HL-60 (cell line): Measurements from ENCODE around the gene VAV2.

Source experiments
- DNase-seq, 2 experiments: peaks; one replicate each; pipeline ENCODE4 v3.0.0-alpha.2; 2010 to 2020; ENCODE audit warnings: low read depth in 1 of 2, low spot score in 1 of 2
- H3K27ac ChIP-seq: fragments of 250-450 bp; sonication (Bioruptor Pico); replicated peaks from 2 replicates; pipeline ENCODE4 v1.5.1; 2020; ENCODE audit warnings: mild to moderate bottlenecking, moderate library complexity
- H3K27me3 ChIP-seq: fragments of 250-450 bp; sonication (Bioruptor Pico); 2 replicates; pipeline ENCODE4 v1.5.1; 2021; ENCODE audit warnings: mild to moderate bottlenecking, moderate library complexity; ENCODE audit not compliant: insufficient read depth, poor library complexity, severe bottlenecking
- H3K4me3 ChIP-seq: replicated peaks from 2 replicates; pipeline ENCODE4 v1.5.1; 2011; ENCODE audit warnings: mild to moderate bottlenecking, control low read depth, low read length; ENCODE audit not compliant: insufficient read depth
- CTCF ChIP-seq: IDR thresholded peaks from one replicate; pipeline ENCODE4 v1.5.1; 2011; ENCODE audit warnings: low read length, control low read depth, inconsistent platforms; ENCODE audit not compliant: insufficient read depth
- GABPA ChIP-seq: IDR thresholded peaks from 2 replicates; pipeline ENCODE4 v1.6.1; 2012; ENCODE audit warnings: low read depth
- POLR2AphosphoS5 ChIP-seq: IDR thresholded peaks from 2 replicates; pipeline ENCODE4 v1.6.1; 2012; ENCODE audit warnings: low read depth
- REST ChIP-seq: IDR thresholded peaks from 2 replicates; pipeline ENCODE4 v1.6.1; 2012; ENCODE audit warnings: low read depth; ENCODE audit not compliant: insufficient replicate concordance
- SPI1 ChIP-seq: IDR thresholded peaks from 2 replicates; pipeline ENCODE4 v1.6.1; 2012; ENCODE audit warnings: low read depth, mild to moderate bottlenecking, borderline replicate concordance

VAV2 gene

GRCh38 chr9:133717113-133718031 lies 274.8 kb downstream of the VAV2 start:
- H3K27ac ChIP-seq = no peak overlapping the region
- DNase-seq = no peak
- H3K27me3 ChIP-seq = no peaks in the 10 kb centered on the region
- TF ChIP-seq GABPA = no peak
- TF ChIP-seq POLR2AphosphoS5 = no peak
- TF ChIP-seq REST = no peak
- TF ChIP-seq CTCF = no peak
- no peak for TF ChIP-seq SPI1
- no peak overlapping the region for H3K4me3 ChIP-seq

GRCh38 chr9:133716564-133717112 lies 275.5 kb downstream of the VAV2 start:
- no peak for DNase-seq
- no peak overlapping the region for H3K27ac ChIP-seq
- TF ChIP-seq REST = no peak
- no peak for TF ChIP-seq CTCF
- no peak for TF ChIP-seq POLR2AphosphoS5
- TF ChIP-seq SPI1 = no peak
- TF ChIP-seq GABPA = no peak

GRCh38 chr9:133715866-133716563 lies 276.1 kb downstream of the VAV2 start:
- Histone ChIP-seq H3K4me3 (no peak overlapping the region), H3K27me3 (no peaks in the 10 kb centered on the region), H3K27ac (no peak overlapping the region)
- DNase-seq = no peak
- TF ChIP-seq SPI1 (no peak), GABPA (no peak), POLR2AphosphoS5 (no peak), CTCF (no peak), REST (no peak)

More at GRCh38 chr9:133716564-133717112, 275.5 kb downstream of the VAV2 start:
- H3K4me3 ChIP-seq = no peak overlapping the region
- no peaks in the 10 kb centered on the region for H3K27me3 ChIP-seq
